IMR-90 (cell line): ENCODE results near the gene RNU1-3.

Experiments
- BHLHE40 ChIP-seq: fragments of 150-350 bp; IDR thresholded peaks from 2 replicates; pipeline ENCODE4 v1.6.1; 2016; ENCODE audit warnings: mild to moderate bottlenecking, low read depth, low read length
- CTCF ChIP-seq: conservative IDR thresholded peaks from 2 replicates; pipeline ENCODE4 v1.5.1; 2012; ENCODE audit warnings: mild to moderate bottlenecking, low read depth, low read length, improper control_type of control experiment
- ELK1 ChIP-seq: fragments of 150-350 bp; IDR thresholded peaks from 2 replicates; pipeline ENCODE4 v1.6.1; 2016; ENCODE audit warnings: low read depth, mild to moderate bottlenecking, low read length, moderate library complexity, borderline replicate concordance
- MAZ ChIP-seq: IDR thresholded peaks from 2 replicates; pipeline ENCODE4 v1.6.1; 2012; ENCODE audit warnings: low read depth, mild to moderate bottlenecking, low read length, improper control_type of control experiment, moderate library complexity, borderline replicate concordance
- MXI1 ChIP-seq: IDR thresholded peaks from 2 replicates; pipeline ENCODE4 v1.6.1; 2012; ENCODE audit warnings: low read depth, mild to moderate bottlenecking, low read length, moderate library complexity, borderline replicate concordance
- POLR2A ChIP-seq: IDR thresholded peaks from 2 replicates; pipeline ENCODE4 v1.6.1; 2012; ENCODE audit warnings: mild to moderate bottlenecking, low read depth, low read length
- RAD21 ChIP-seq: IDR thresholded peaks from 2 replicates; pipeline ENCODE4 v1.6.1; 2012; ENCODE audit warnings: low read length, improper control_type of control experiment

- TF ChIP-seq CTCF, result no peak
- no peak for TF ChIP-seq RAD21
- no peak for TF ChIP-seq MAZ
- TF ChIP-seq POLR2A, result no peak
- no peak for TF ChIP-seq BHLHE40
- no peak for TF ChIP-seq MXI1
- no peak for TF ChIP-seq ELK1
These were observed 35.3 kb downstream of the RNU1-3 start for GRCh38 chr1:16631248-16632043.
